Upper lobe of right lung (tissue), 1 donor: Measurements from ENCODE around the gene SWSAP1. TPM values are rescaled to one million over a fixed set of nuclear protein-coding genes. Genes with fewer than 3 reads are reported as not detected.
"Not testable (repeated sequence)": the region's sequence is repeated elsewhere in the genome, so short reads cannot be mapped to it uniquely, and the experiment has no call there.

ENCODE experiments used
- ATAC-seq: fragments of 200-7000 bp; cut with Tn5 transposase; one replicate; pipeline ENCODE4 v1.9.1; 2020; ENCODE audit warnings: mild to moderate bottlenecking, moderate library complexity
- DNase-seq: peaks from one replicate; pipeline ENCODE4 v3.0.0-alpha.2; 2020
- H3K27ac ChIP-seq: fragments of 200-600 bp; one replicate; pipeline ENCODE4 v1.8.0; 2022
- H3K27me3 ChIP-seq: fragments of 200-600 bp; one replicate; pipeline ENCODE4 v1.8.0; 2022; ENCODE audit warnings: mild to moderate bottlenecking
- H3K36me3 ChIP-seq: fragments of 200-600 bp; one replicate; pipeline ENCODE4 v1.8.0; 2022
- H3K4me1 ChIP-seq: fragments of 200-600 bp; one replicate; pipeline ENCODE4 v1.8.0; 2022
- H3K4me3 ChIP-seq: fragments of 200-600 bp; one replicate; pipeline ENCODE4 v1.8.0; 2022; ENCODE audit warnings: mild to moderate bottlenecking
- H3K9me3 ChIP-seq: fragments of 200-600 bp; one replicate; pipeline ENCODE4 v1.8.0; 2022
- CTCF ChIP-seq: fragments of 200-600 bp; IDR thresholded peaks from one replicate; pipeline ENCODE4 v1.8.0; 2022; ENCODE audit warnings: antibody characterized with exemption
- intact Hi-C: fragments of 100-400 bp; cut with DNase I; formaldehyde crosslinking; loops from one replicate; pipeline ENCODE4 v1.11.0; 2022
- total RNA-seq: library from RNA; stranded (reverse); fragmentation: NEBNext Ultra II Directional; extraction: Animal tissue kit (Norgen Biotek cat#: 25700); gene quantifications from one replicate; pipeline ENCODE4 v1.2.1, GENCODE V29; 2021
- donor health status: DM: no; HTN: yes; CAD: no; lungs with severe emphysema.

SWSAP1 gene
- total RNA-seq, 1 donor from 2014 or later: 3.2 TPM

- H3K27ac ChIP-seq: no peak overlapping the region
- ATAC-seq (peak; percentile 51), DNase-seq (no peak)
- no peaks in the 10 kb centered on the region for H3K36me3 ChIP-seq
- H3K4me1 ChIP-seq: no peaks in the 10 kb centered on the region
- intact Hi-C loops: no loop called here
- no peak for TF ChIP-seq CTCF
- no peak overlapping the region for H3K4me3 ChIP-seq
- no peaks in the 10 kb centered on the region for H3K27me3 ChIP-seq
- H3K9me3 ChIP-seq: no peaks in the 10 kb centered on the region
Observed at GRCh38 chr19:11405846-11406643, 31.6 kb downstream of the SWSAP1 start.

- H3K4me1 ChIP-seq, H3K36me3 ChIP-seq, H3K27ac ChIP-seq, DNase-seq, H3K4me3 ChIP-seq, H3K9me3 ChIP-seq, H3K27me3 ChIP-seq, intact Hi-C loops: not testable (repeated sequence)
- peak; percentile 40 for ATAC-seq
Observed at GRCh38 chr19:11406703-11407236, 32.3 kb downstream of the SWSAP1 start.

- ATAC-seq (no peak), DNase-seq (no peak)
- H3K4me3 ChIP-seq: no peak overlapping the region
- no peak overlapping the region for H3K27ac ChIP-seq
- no peaks in the 10 kb centered on the region for H3K4me1 ChIP-seq
- H3K36me3 ChIP-seq: no peaks in the 10 kb centered on the region
- H3K9me3 ChIP-seq: no peaks in the 10 kb centered on the region
- no peaks in the 10 kb centered on the region for H3K27me3 ChIP-seq
- no peak for TF ChIP-seq CTCF
- intact Hi-C loops: no loop called here
Observed at GRCh38 chr19:11408591-11408990, 34.1 kb downstream of the SWSAP1 start.

GRCh38 chr19:11410682-11411081 is 36.2 kb downstream of the SWSAP1 start:
- no peak overlapping the region for H3K4me3 ChIP-seq
- intact Hi-C loops: no loop called here
- no peaks in the 10 kb centered on the region for H3K4me1 ChIP-seq
- ATAC-seq: no peak
- H3K27ac ChIP-seq: no peak overlapping the region
- no peak for TF ChIP-seq CTCF
- DNase-seq: no peak
- H3K27me3 ChIP-seq: no peaks in the 10 kb centered on the region
- H3K9me3 ChIP-seq: no peaks in the 10 kb centered on the region
- no peaks in the 10 kb centered on the region for H3K36me3 ChIP-seq

- no peak for TF ChIP-seq CTCF
- no peak overlapping the region for H3K27ac ChIP-seq
- H3K27me3 ChIP-seq: no peaks in the 10 kb centered on the region
- intact Hi-C loops: no loop called here
- no peak overlapping the region for H3K4me3 ChIP-seq
- ATAC-seq (no peak), DNase-seq (no peak)
- peaks cover 3% of the 10 kb centered on the region for H3K4me1 ChIP-seq
- H3K36me3 ChIP-seq: no peaks in the 10 kb centered on the region
- no peaks in the 10 kb centered on the region for H3K9me3 ChIP-seq
Observed at GRCh38 chr19:11414544-11414943, 40.1 kb downstream of the SWSAP1 start.

- TF ChIP-seq CTCF: no peak
- ATAC-seq: no peak
- H3K4me3 ChIP-seq: no peak overlapping the region
- H3K9me3 ChIP-seq: no peaks in the 10 kb centered on the region
- H3K27me3 ChIP-seq: peaks cover 11% of the 10 kb centered on the region
- no peak overlapping the region for H3K27ac ChIP-seq
- no peaks in the 10 kb centered on the region for H3K36me3 ChIP-seq
- no peak for DNase-seq
- H3K4me1 ChIP-seq: peaks cover 20% of the 10 kb centered on the region
- intact Hi-C loops: no loop called here
Observed at GRCh38 chr19:11416346-11417052, 42.0 kb downstream of the SWSAP1 start.
